ENCODE results near the gene MIER2.
A peak's percentile ranks its signal among the peaks of the same experiment; 100 is the strongest.

The MIER2 gene

GRCh38 chr19:306151-306900, 38.3 kb downstream of the MIER2 start:
- no peak for DNase-seq

- DNase-seq, result no peak
These were observed 39.1 kb downstream of the MIER2 start for GRCh38 chr19:305240-306150.

GRCh38 chr19:296476-297225, 47.9 kb downstream of the MIER2 start:
- no peak for DNase-seq

- DNase-seq, result no peak
These were observed 48.8 kb downstream of the MIER2 start for GRCh38 chr19:295687-296370.

GRCh38 chr19:294946-295686, 49.5 kb downstream of the MIER2 start:
- peak; percentile 6 for DNase-seq

- no peak for DNase-seq
These were observed 50.2 kb downstream of the MIER2 start for GRCh38 chr19:294341-294945.

- DNase-seq, result no peak
These were observed 51.0 kb downstream of the MIER2 start for GRCh38 chr19:293436-294110.

- DNase-seq, result no peak
These were observed 51.6 kb downstream of the MIER2 start for GRCh38 chr19:292951-293350.

- DNase-seq, result no peak
These were observed 52.2 kb downstream of the MIER2 start for GRCh38 chr19:292281-292884.

GRCh38 chr19:291561-292280, 52.9 kb downstream of the MIER2 start:
- DNase-seq, result no peak

GRCh38 chr19:291006-291521, 53.5 kb downstream of the MIER2 start, which contains the start of gene PLPP2:
PLPP2 (minus strand) TSS chr19:291403; CDS start chr19:291336, 67 bp downstream.
- no peak for DNase-seq

GRCh38 chr19:290372-291005, 54.1 kb downstream of the MIER2 start:
- DNase-seq, result no peak

GRCh38 chr19:289651-290371, 54.8 kb downstream of the MIER2 start:
- DNase-seq, result no peak

GRCh38 chr19:288911-289310, 55.7 kb downstream of the MIER2 start:
- DNase-seq, result no peak

GRCh38 chr19:287381-287871, 57.2 kb downstream of the MIER2 start:
- no peak for DNase-seq

GRCh38 chr19:283395-283794, 61.2 kb downstream of the MIER2 start:
- no peak for DNase-seq

GRCh38 chr19:282501-282900, 62.1 kb downstream of the MIER2 start:
- no peak for DNase-seq

GRCh38 chr19:281992-282391, 62.6 kb downstream of the MIER2 start:
- no peak for DNase-seq

Measured in NCI-H1694 treated with DMSO at 0.1 percent for 48 hours (cell line).